GM12878 (cell line): ENCODE measurements around the gene GUCY1B1. TPM values are rescaled to one million over a fixed set of nuclear protein-coding genes. Genes with fewer than 3 reads are reported as not detected.

Source experiments
- ATAC-seq: fragments of 200-7000 bp; cut with Tn5 transposase; 3 replicates; pipeline ENCODE4 v1.9.1; 2020; ENCODE audit warnings: mild to moderate bottlenecking, moderate library complexity
- BruUV-seq: library from RNA; stranded (reverse); fragments of 400-500 nt; replicated peaks from 2 replicates; lab custom pipeline; 2021; lab: Mats Ljungman, UMichigan
- CTCF ChIA-PET: fragments of 300-600 bp; sonication (Branson Sonifier 250); formaldehyde crosslinking; extraction: SDS; loops from one replicate; lab custom pipeline; 2021; ENCODE audit warnings: inconsistent platforms; lab: Yijun Ruan, JAX
- POLR2A ChIA-PET: fragments of 350-600 bp; formaldehyde crosslinking; extraction: SDS; loops from one replicate; lab custom pipeline; 2021; ENCODE audit warnings: inconsistent platforms; lab: Charles Lee
- RAD21 ChIA-PET: fragments of 300-600 bp; sonication (Branson Sonifier 250); formaldehyde crosslinking; loops from one replicate; lab custom pipeline; 2023; ENCODE audit warnings: antibody characterized with exemption; ENCODE audit not compliant: unreplicated experiment; lab: Charles Lee
- SMC1A ChIA-PET: fragments of 300-600 bp; sonication (Branson Sonifier 250); formaldehyde crosslinking; loops from one replicate; lab custom pipeline; 2023; ENCODE audit not compliant: unreplicated experiment, uncharacterized antibody; lab: Charles Lee
- DNase-seq: peaks from one replicate; pipeline ENCODE4 v3.0.0-alpha.2; 2011; ENCODE audit warnings: low read depth, low spot score
- FAIRE-seq: peaks from 3 replicates; lab custom pipeline; 2011; peaks lifted over from hg19 to GRCh38; lab: Jason Lieb, UNC
- H2AFZ ChIP-seq: 2 replicates; pipeline ENCODE4 v1.6.0; 2011; ENCODE audit warnings: low read depth, low read length, control low read depth; ENCODE audit not compliant: control insufficient read depth
- H3K27ac ChIP-seq: 2 replicates; pipeline ENCODE4 v1.5.1; 2011; ENCODE audit warnings: control low read depth; ENCODE audit not compliant: control insufficient read depth, insufficient read depth
- H3K27me3 ChIP-seq, 2 experiments: replicated peaks in 1 of 2; 2 replicates each; pipeline versions ENCODE4 v1.6.0 to v1.6.1; 2011; ENCODE audit warnings: low read length in 1 of 2; ENCODE audit not compliant: control insufficient read depth in 2 of 2, insufficient read depth in 2 of 2
- H3K36me3 ChIP-seq, 2 experiments: 2 replicates each; pipeline ENCODE4 v1.5.1; 2011; ENCODE audit warnings: low read length in 1 of 2; ENCODE audit not compliant: control insufficient read depth in 2 of 2, insufficient read depth in 2 of 2
- H3K4me1 ChIP-seq: 2 replicates; pipeline ENCODE4 v1.6.1; 2011; ENCODE audit warnings: mild to moderate bottlenecking, low read length, moderate library complexity, mixed read lengths; ENCODE audit not compliant: control insufficient read depth, insufficient read depth
- H3K4me2 ChIP-seq: 2 replicates; pipeline ENCODE4 v1.6.0; 2011; ENCODE audit warnings: control low read depth; ENCODE audit not compliant: control insufficient read depth, insufficient read depth
- H3K4me3 ChIP-seq: fragments of 200-600 bp; sonication (generic); 2 replicates; pipeline ENCODE4 v1.5.1; 2016
- H3K79me2 ChIP-seq: 2 replicates; pipeline ENCODE4 v1.6.0; 2011; ENCODE audit warnings: low read length; ENCODE audit not compliant: control insufficient read depth, insufficient read depth
- H3K9ac ChIP-seq: 2 replicates; pipeline ENCODE4 v1.8.0; 2011; ENCODE audit warnings: low read length, control low read depth, mixed read lengths; ENCODE audit not compliant: control insufficient read depth, insufficient read depth
- H3K9me3 ChIP-seq: replicated peaks from 3 replicates; pipeline ENCODE4 v1.5.1; 2011; ENCODE audit warnings: mild to moderate bottlenecking, low read length; ENCODE audit not compliant: control insufficient read depth, insufficient read depth
- H4K20me1 ChIP-seq: 2 replicates; pipeline ENCODE4 v1.6.0; 2011; ENCODE audit not compliant: control insufficient read depth, insufficient read depth
- ATF7 ChIP-seq: fragments of 450-650 bp; IDR thresholded peaks from 2 replicates; pipeline ENCODE4 v1.6.1; 2016; ENCODE audit warnings: low read depth, mild to moderate bottlenecking
- BHLHE40 ChIP-seq, 2 experiments: fragments of 450-650 bp in 1 of 2; IDR thresholded peaks; 2 replicates each; pipeline ENCODE4 v1.6.1; 2011 to 2017; ENCODE audit warnings: low read depth in 2 of 2, borderline replicate concordance in 1 of 2, improper control_type of control experiment in 1 of 2, low read length in 1 of 2, mild to moderate bottlenecking in 1 of 2
- HDAC6 ChIP-seq: fragments of 200-600 bp; sonication (generic); IDR thresholded peaks from one replicate; pipeline ENCODE4 v1.8.0; 2017; ENCODE audit warnings: antibody characterized with exemption; ENCODE audit not compliant: unreplicated experiment
- KAT2A ChIP-seq: conservative IDR thresholded peaks from 2 replicates; pipeline ENCODE4 v1.6.1; 2011; ENCODE audit warnings: low read depth, low read length; ENCODE audit not compliant: control insufficient read depth
- KLF5 ChIP-seq: fragments of 450-650 bp; IDR thresholded peaks from 2 replicates; pipeline ENCODE4 v1.6.1; 2014; ENCODE audit warnings: mild to moderate bottlenecking; ENCODE audit not compliant: partially characterized antibody
- NFYB ChIP-seq: IDR thresholded peaks from 2 replicates; pipeline ENCODE4 v1.6.1; 2011; ENCODE audit warnings: low read depth, mild to moderate bottlenecking, low read length, improper control_type of control experiment, moderate library complexity; ENCODE audit not compliant: insufficient read depth
- NR2C1 ChIP-seq: fragments of 450-650 bp; IDR thresholded peaks from 2 replicates; pipeline ENCODE4 v1.6.1; 2017; ENCODE audit warnings: antibody characterized with exemption, mild to moderate bottlenecking, moderate library complexity
- RAD51 ChIP-seq: fragments of 450-650 bp; IDR thresholded peaks from 2 replicates; pipeline ENCODE4 v1.6.1; 2016; ENCODE audit warnings: moderate library complexity, mild to moderate bottlenecking, inconsistent platforms
- SRF ChIP-seq, 2 experiments: IDR thresholded peaks; 2 replicates each; pipeline ENCODE4 v1.6.1; 2011; ENCODE audit warnings: low read depth in 2 of 2, low read length in 2 of 2, mild to moderate bottlenecking in 1 of 2, moderate library complexity in 1 of 2
- TARDBP ChIP-seq: IDR thresholded peaks from 2 replicates; pipeline ENCODE4 v1.6.1; 2016; ENCODE audit warnings: borderline replicate concordance
- ZBED1 ChIP-seq: IDR thresholded peaks from 2 replicates; pipeline ENCODE4 v1.6.1; 2016; ENCODE audit warnings: borderline replicate concordance
- ZSCAN29 ChIP-seq: fragments of 450-650 bp; IDR thresholded peaks from 2 replicates; pipeline ENCODE4 v1.6.1; 2017; ENCODE audit warnings: mild to moderate bottlenecking, moderate library complexity
- WGBS: methylation state at CpG from one replicate; pipeline ENCODE4 v1.1.6; 2016; ENCODE audit warnings: low lambda C conversion rate; ENCODE audit not compliant: insufficient replicate concordance, insufficient coverage; ENCODE audit errors: missing lambda C conversion rate; 5-methylcytosine and 5-hydroxymethylcytosine counted together
- in situ Hi-C: fragments of 300-500 bp; cut with MboI; formaldehyde crosslinking; loops from 9 replicates; pipeline ENCODE4 v1.14.3; 2018; ENCODE audit warnings: mixed read lengths
- intact Hi-C: fragments of 100-400 bp; cut with micrococcal nuclease; formaldehyde crosslinking; loops from one replicate; pipeline ENCODE4 v1.14.2; 2022; ENCODE audit not compliant: unreplicated experiment
- polyA plus RNA-seq, 11 experiments: library from polyadenylated mRNA; depleted of rRNA in 4 of 11; unstranded in 6 of 11; stranded (reverse) in 5 of 11; fragments of >200 nt; fragmentation: Nextera tagmentation in 4 of 11; fragmentation: Illumina TruSeq in 1 of 11; extraction: Ambion mirVana in 4 of 11; extraction: Trizol in 1 of 11; gene quantifications; 1 replicate in 1 of 11; 2 replicates in 10 of 11; pipeline versions ENCODE4 v1.2.1 to v1.2.3, GENCODE V29; 2011 to 2016; ENCODE audit warnings: inconsistent platforms in 2 of 11, missing spikeins in 2 of 11, low read depth in 1 of 11
- total RNA-seq, 4 experiments: library from RNA; depleted of rRNA in 3 of 4; stranded (reverse); fragments of >200 nt in 3 of 4; fragmentation: Illumina TruSeq in 1 of 4; extraction: Trizol in 1 of 4; gene quantifications; 2 replicates each; pipeline versions ENCODE4 v1.2.1 to v1.2.3, GENCODE V29; 2013 to 2021
- TF ChIP-seq, protein P1 (sequence below): fragments of 450-650 bp; IDR thresholded peaks from 2 replicates; pipeline ENCODE4 v1.6.1; 2017; ENCODE audit warnings: mild to moderate bottlenecking, moderate library complexity

GUCY1B1 gene
- total and polyA plus RNA-seq, 10 of the 15 experiments (the other 5 are each of a cell fraction or from before 2014, with no cell fraction given): 0.60 to 38.5 (median 1.4) TPM

DNA sequence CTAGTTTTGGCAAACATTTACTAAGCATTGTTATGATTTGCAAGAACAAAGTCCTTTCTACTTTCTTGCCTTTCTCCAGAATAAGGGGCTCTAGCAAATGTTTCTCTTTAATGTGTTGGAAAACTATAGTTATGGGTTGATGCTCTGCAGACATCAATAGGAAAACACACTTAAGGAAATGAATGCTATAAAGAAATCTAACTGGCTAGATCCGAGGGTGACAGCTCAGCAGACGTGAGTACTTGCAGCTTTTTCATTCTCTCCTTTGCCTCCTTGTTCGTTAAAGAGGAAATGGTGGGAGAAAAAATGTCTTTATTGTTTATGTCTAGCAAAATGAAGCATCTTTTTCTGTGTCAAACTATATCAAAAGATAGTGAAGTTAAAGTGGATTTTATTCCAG is 6.3 kb downstream of the GUCY1B1 start (continued):
- TF ChIP-seq, protein P1, sequence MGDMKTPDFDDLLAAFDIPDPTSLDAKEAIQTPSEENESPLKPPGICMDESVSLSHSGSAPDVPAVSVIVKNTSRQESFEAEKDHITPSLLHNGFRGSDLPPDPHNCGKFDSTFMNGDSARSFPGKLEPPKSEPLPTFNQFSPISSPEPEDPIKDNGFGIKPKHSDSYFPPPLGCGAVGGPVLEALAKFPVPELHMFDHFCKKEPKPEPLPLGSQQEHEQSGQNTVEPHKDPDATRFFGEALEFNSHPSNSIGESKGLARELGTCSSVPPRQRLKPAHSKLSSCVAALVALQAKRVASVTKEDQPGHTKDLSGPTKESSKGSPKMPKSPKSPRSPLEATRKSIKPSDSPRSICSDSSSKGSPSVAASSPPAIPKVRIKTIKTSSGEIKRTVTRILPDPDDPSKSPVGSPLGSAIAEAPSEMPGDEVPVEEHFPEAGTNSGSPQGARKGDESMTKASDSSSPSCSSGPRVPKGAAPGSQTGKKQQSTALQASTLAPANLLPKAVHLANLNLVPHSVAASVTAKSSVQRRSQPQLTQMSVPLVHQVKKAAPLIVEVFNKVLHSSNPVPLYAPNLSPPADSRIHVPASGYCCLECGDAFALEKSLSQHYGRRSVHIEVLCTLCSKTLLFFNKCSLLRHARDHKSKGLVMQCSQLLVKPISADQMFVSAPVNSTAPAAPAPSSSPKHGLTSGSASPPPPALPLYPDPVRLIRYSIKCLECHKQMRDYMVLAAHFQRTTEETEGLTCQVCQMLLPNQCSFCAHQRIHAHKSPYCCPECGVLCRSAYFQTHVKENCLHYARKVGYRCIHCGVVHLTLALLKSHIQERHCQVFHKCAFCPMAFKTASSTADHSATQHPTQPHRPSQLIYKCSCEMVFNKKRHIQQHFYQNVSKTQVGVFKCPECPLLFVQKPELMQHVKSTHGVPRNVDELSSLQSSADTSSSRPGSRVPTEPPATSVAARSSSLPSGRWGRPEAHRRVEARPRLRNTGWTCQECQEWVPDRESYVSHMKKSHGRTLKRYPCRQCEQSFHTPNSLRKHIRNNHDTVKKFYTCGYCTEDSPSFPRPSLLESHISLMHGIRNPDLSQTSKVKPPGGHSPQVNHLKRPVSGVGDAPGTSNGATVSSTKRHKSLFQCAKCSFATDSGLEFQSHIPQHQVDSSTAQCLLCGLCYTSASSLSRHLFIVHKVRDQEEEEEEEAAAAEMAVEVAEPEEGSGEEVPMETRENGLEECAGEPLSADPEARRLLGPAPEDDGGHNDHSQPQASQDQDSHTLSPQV: no peak
- TF ChIP-seq KAT2A: no peak
- no peak for TF ChIP-seq ZSCAN29
- TF ChIP-seq BHLHE40 (IDR thresholded peaks at IDR 0.05; ENCODE audit: borderline replicate concordance in 1 of 2, low read depth in 2 of 2, low read length in 1 of 2): no peak
- TF ChIP-seq ZBED1: no peak
- no peak for TF ChIP-seq NR2C1
- TF ChIP-seq RAD51: no peak
- TF ChIP-seq KLF5: no peak
- TF ChIP-seq NFYB: no peak

DNA sequence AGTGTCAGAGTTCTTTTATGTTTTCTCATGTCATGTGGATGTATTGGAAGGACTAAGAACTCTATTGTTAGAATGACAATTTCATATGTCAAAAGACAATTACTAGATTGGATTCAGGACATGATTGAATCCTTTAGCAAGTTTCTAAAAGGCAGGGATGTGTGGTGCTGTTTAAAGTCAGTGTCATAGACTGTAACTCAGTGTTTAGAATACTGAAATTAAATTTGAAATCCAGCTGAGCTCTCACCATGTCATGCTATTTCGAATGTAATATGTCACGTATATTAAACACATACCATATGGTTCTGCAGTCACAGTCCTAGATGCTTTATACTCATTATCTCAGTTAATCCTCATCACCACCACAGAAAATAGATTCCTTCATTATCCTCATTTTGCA is 7.8 kb downstream of the GUCY1B1 start:
- ChIA-PET POLR2A (interaction anchor here (1.0 to 1.8 kb wide), 3 partner anchors 8 to 107 kb away, joined by 4 to 6 read pairs (median 4); partner anchors contain the start of gene GUCY1B1), SMC1A (interaction anchor here (1.1 to 2.6 kb wide), 5 partner anchors 14 to 142 kb away, joined by 3 to 8 read pairs (median 5); no protein-coding TSS in a partner anchor), RAD21 (interaction anchor here (1.0 to 2.0 kb wide), 4 partner anchors 13 to 108 kb away, joined by 3 to 5 read pairs (median 4); no protein-coding TSS in a partner anchor), CTCF (interaction anchor here (0.9 to 1.3 kb wide), 4 partner anchors 18 to 187 kb away, joined by 3 to 9 read pairs (median 3); partner anchors contain the start of gene CTSO)
- Histone ChIP-seq H3K79me2 (no peaks in the 10 kb centered on the region), H4K20me1 (no peaks in the 10 kb centered on the region), H3K4me2 (no peak overlapping the region), H3K27ac (no peak overlapping the region), H3K4me3 (no peak overlapping the region), H3K9ac (no peak overlapping the region), H3K27me3 (no peaks in the 10 kb centered on the region), H3K9me3 (no peaks in the 10 kb centered on the region), H3K4me1 (no peaks in the 10 kb centered on the region), H3K36me3 (no peaks in the 10 kb centered on the region), H2AFZ (no peak overlapping the region)
- FAIRE-seq (no peak), DNase-seq (no peak), ATAC-seq (no peak)
- TF ChIP-seq ATF7: no peak
- no peak for TF ChIP-seq HDAC6
- TF ChIP-seq SRF (IDR thresholded peaks at IDR 0.05; ENCODE audit: low read depth in 2 of 2, low read length in 2 of 2): no peak
- no peak for TF ChIP-seq TARDBP
- intact Hi-C loops (no loop called here), in situ Hi-C loops (no loop called here)
- no TSS peak for BruUV-seq
- WGBS: 0% methylated on average over 2 of the region's 2 CpGs
